Right lobe of liver (tissue), 4 donors: ENCODE data around the gene MTCH1.

Experiments used
- POLR2A ChIP-seq: fragments of 450-650 bp; IDR thresholded peaks from one replicate; pipeline ENCODE4 v1.6.1; 2017; ENCODE audit warnings: antibody characterized with exemption, mild to moderate bottlenecking
- TF ChIP-seq, protein P1 (sequence below), 4 donors: fragments of 200-600 bp in 3 of 4; fragments of 450-650 bp in 1 of 4; IDR thresholded peaks; one replicate each; pipeline versions ENCODE4 v1.5.1 to v1.8.0; 2016 to 2022; ENCODE audit warnings: antibody characterized with exemption in 4 of 4, mild to moderate bottlenecking in 2 of 4
- donor health status: DM: no; HTN: no; CAD: no.
- donor health status: DM: no; HTN: no; CAD: no.
- donor health status: DM: no; HTN: yes; CAD: no.

DNA sequence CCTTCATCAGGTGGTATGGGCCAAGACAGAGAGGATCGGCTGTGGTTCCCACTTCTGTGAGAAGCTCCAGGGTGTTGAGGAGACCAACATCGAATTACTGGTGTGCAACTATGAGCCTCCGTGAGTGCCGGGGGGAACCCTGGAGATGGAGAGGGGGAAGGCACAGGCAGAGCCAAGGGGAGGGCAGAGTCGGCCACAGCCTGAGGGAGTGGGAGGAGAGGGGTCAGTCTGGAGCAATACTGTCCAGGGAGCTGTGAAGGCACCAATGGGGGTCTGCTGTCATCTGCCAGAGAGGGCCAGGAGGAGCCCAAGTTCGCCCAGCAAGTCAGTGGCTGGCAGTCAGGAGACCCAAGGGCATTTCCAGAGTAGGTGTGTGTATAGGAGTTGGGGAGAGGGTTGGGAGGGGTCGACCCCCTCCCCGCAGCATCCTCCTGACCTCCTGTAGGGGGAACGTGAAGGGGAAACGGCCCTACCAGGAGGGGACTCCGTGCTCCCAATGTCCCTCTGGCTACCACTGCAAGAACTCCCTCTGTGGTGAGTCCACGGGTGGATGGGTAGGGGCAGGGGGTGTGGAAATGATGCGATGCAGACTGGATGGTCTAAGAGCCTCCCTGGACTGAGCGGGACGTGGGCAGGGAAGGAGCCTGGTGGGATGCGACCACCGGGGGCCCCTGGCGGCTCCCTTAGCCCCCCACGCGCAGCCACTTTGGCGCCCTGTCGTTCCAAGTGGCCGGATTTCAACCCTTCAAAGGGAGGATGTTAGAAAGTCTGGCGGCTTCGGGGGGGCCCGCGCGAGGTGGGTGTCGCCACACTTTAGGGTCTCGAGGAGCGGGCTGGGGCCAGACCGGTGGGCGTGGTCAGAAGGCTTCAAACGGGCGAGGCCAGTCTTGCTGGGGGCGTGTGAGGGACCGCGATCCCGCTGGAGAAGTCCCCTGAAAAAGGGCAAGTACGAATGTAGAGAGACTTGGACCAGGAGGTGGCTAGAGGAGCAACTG is 24.3 kb downstream of the MTCH1 start:
- TF ChIP-seq, protein P1, sequence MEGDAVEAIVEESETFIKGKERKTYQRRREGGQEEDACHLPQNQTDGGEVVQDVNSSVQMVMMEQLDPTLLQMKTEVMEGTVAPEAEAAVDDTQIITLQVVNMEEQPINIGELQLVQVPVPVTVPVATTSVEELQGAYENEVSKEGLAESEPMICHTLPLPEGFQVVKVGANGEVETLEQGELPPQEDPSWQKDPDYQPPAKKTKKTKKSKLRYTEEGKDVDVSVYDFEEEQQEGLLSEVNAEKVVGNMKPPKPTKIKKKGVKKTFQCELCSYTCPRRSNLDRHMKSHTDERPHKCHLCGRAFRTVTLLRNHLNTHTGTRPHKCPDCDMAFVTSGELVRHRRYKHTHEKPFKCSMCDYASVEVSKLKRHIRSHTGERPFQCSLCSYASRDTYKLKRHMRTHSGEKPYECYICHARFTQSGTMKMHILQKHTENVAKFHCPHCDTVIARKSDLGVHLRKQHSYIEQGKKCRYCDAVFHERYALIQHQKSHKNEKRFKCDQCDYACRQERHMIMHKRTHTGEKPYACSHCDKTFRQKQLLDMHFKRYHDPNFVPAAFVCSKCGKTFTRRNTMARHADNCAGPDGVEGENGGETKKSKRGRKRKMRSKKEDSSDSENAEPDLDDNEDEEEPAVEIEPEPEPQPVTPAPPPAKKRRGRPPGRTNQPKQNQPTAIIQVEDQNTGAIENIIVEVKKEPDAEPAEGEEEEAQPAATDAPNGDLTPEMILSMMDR (IDR thresholded peaks at IDR 0.05), result no peak
- TF ChIP-seq POLR2A, result no peak
